H1 (cell line): ENCODE measurements around the gene SUGP1. TPM values are rescaled to one million over a fixed set of nuclear protein-coding genes. Genes with fewer than 3 reads are reported as not detected.

Experiments used
- ASH2L ChIP-seq: fragments of 200-600, 300-600 bp; sonication (generic); IDR thresholded peaks from one replicate; pipeline ENCODE4 v1.7.1; 2017; ENCODE audit warnings: low read length
- BACH1 ChIP-seq: IDR thresholded peaks from 2 replicates; pipeline ENCODE4 v1.6.1; 2012; ENCODE audit warnings: low read length, improper control_type of control experiment
- GABPA ChIP-seq: IDR thresholded peaks from 2 replicates; pipeline ENCODE4 v1.6.1; 2011; ENCODE audit warnings: mild to moderate bottlenecking, low read length, moderate library complexity, borderline replicate concordance; ENCODE audit not compliant: insufficient read depth
- HDAC2 ChIP-seq, 2 experiments: fragments of 300-600 bp in 1 of 2; sonication (generic) in 1 of 2; IDR thresholded peaks; 2 replicates each; pipeline ENCODE4 v1.6.1; 2011 to 2012; ENCODE audit warnings: low read depth in 2 of 2, low read length in 2 of 2, mild to moderate bottlenecking in 2 of 2, moderate library complexity in 2 of 2, borderline replicate concordance in 1 of 2, inconsistent platforms in 1 of 2
- KDM4A ChIP-seq: IDR thresholded peaks from one replicate; pipeline ENCODE4 v1.7.1; 2012; ENCODE audit warnings: low read depth, mild to moderate bottlenecking, moderate library complexity, low read length, inconsistent platforms; ENCODE audit not compliant: severe bottlenecking
- MAFK ChIP-seq: IDR thresholded peaks from 2 replicates; pipeline ENCODE4 v1.6.1; 2012; ENCODE audit warnings: low read depth, mild to moderate bottlenecking, improper control_type of control experiment, low read length
- SP2 ChIP-seq: IDR thresholded peaks from 2 replicates; pipeline ENCODE4 v1.6.1; 2012; ENCODE audit warnings: mild to moderate bottlenecking, low read length, inconsistent platforms
- polyA plus RNA-seq, 7 experiments: library from polyadenylated mRNA; depleted of rRNA in 3 of 7; stranded (reverse) in 5 of 7; unstranded in 2 of 7; fragments of >200 nt in 5 of 7; fragments of 200-250 nt in 2 of 7; gene quantifications; 1 replicate in 5 of 7; 2 replicates in 1 of 7; 4 replicates in 1 of 7; pipeline versions ENCODE4 v1.2.1 to v1.2.3, GENCODE V29; 2011 to 2013; ENCODE audit warnings: missing spikeins in 2 of 7, mixed read lengths in 2 of 7
- total RNA-seq: library from RNA; stranded (reverse); fragmentation: NEBNext Ultra II Directional; extraction: Animal tissue kit (Norgen Biotek cat#: 25700); gene quantifications from 2 replicates; pipeline ENCODE4 v1.2.1, GENCODE V29; 2021
- TF ChIP-seq, protein P1 (sequence below): fragments of 300-600 bp; sonication (generic); IDR thresholded peaks from 2 replicates; pipeline ENCODE4 v1.7.1; 2012; ENCODE audit warnings: low read length, moderate library complexity, mild to moderate bottlenecking, inconsistent platforms; ENCODE audit not compliant: insufficient replicate concordance
- TF ChIP-seq, protein P2 (sequence below): IDR thresholded peaks from 2 replicates; pipeline ENCODE4 v1.6.1; 2012; ENCODE audit warnings: inconsistent platforms
- TF ChIP-seq, protein P3 (sequence below): IDR thresholded peaks from 2 replicates; pipeline ENCODE4 v1.6.1; 2011; ENCODE audit warnings: low read depth, mild to moderate bottlenecking, low read length; ENCODE audit not compliant: insufficient read depth

The SUGP1 gene
- total and polyA plus RNA-seq, 2 of the 8 experiments (the other 6 are each of a cell fraction or from before 2014, with no cell fraction given), result 38.5 to 65.2 TPM

DNA sequence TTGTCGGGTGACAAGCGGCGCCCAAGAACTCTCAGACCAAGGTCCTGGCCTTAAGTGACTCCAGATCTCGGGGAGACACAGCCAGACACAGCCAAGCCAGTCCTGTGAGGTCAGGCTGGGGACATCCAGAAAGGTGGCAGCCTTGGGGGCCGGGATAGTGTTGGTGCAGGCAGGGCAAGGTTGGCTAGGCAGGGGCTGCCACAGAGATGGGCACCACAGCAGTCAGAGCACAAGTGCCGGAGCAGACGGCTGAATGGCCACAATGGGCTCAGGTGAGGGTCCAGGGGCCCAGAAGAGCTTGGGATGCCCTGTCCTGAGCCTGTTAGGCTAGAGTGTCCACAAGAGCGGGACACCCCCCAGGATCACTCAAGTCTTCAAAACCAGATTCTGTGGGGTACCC lies 32.5 kb upstream of the SUGP1 start (continued):
- TF ChIP-seq, protein P1, sequence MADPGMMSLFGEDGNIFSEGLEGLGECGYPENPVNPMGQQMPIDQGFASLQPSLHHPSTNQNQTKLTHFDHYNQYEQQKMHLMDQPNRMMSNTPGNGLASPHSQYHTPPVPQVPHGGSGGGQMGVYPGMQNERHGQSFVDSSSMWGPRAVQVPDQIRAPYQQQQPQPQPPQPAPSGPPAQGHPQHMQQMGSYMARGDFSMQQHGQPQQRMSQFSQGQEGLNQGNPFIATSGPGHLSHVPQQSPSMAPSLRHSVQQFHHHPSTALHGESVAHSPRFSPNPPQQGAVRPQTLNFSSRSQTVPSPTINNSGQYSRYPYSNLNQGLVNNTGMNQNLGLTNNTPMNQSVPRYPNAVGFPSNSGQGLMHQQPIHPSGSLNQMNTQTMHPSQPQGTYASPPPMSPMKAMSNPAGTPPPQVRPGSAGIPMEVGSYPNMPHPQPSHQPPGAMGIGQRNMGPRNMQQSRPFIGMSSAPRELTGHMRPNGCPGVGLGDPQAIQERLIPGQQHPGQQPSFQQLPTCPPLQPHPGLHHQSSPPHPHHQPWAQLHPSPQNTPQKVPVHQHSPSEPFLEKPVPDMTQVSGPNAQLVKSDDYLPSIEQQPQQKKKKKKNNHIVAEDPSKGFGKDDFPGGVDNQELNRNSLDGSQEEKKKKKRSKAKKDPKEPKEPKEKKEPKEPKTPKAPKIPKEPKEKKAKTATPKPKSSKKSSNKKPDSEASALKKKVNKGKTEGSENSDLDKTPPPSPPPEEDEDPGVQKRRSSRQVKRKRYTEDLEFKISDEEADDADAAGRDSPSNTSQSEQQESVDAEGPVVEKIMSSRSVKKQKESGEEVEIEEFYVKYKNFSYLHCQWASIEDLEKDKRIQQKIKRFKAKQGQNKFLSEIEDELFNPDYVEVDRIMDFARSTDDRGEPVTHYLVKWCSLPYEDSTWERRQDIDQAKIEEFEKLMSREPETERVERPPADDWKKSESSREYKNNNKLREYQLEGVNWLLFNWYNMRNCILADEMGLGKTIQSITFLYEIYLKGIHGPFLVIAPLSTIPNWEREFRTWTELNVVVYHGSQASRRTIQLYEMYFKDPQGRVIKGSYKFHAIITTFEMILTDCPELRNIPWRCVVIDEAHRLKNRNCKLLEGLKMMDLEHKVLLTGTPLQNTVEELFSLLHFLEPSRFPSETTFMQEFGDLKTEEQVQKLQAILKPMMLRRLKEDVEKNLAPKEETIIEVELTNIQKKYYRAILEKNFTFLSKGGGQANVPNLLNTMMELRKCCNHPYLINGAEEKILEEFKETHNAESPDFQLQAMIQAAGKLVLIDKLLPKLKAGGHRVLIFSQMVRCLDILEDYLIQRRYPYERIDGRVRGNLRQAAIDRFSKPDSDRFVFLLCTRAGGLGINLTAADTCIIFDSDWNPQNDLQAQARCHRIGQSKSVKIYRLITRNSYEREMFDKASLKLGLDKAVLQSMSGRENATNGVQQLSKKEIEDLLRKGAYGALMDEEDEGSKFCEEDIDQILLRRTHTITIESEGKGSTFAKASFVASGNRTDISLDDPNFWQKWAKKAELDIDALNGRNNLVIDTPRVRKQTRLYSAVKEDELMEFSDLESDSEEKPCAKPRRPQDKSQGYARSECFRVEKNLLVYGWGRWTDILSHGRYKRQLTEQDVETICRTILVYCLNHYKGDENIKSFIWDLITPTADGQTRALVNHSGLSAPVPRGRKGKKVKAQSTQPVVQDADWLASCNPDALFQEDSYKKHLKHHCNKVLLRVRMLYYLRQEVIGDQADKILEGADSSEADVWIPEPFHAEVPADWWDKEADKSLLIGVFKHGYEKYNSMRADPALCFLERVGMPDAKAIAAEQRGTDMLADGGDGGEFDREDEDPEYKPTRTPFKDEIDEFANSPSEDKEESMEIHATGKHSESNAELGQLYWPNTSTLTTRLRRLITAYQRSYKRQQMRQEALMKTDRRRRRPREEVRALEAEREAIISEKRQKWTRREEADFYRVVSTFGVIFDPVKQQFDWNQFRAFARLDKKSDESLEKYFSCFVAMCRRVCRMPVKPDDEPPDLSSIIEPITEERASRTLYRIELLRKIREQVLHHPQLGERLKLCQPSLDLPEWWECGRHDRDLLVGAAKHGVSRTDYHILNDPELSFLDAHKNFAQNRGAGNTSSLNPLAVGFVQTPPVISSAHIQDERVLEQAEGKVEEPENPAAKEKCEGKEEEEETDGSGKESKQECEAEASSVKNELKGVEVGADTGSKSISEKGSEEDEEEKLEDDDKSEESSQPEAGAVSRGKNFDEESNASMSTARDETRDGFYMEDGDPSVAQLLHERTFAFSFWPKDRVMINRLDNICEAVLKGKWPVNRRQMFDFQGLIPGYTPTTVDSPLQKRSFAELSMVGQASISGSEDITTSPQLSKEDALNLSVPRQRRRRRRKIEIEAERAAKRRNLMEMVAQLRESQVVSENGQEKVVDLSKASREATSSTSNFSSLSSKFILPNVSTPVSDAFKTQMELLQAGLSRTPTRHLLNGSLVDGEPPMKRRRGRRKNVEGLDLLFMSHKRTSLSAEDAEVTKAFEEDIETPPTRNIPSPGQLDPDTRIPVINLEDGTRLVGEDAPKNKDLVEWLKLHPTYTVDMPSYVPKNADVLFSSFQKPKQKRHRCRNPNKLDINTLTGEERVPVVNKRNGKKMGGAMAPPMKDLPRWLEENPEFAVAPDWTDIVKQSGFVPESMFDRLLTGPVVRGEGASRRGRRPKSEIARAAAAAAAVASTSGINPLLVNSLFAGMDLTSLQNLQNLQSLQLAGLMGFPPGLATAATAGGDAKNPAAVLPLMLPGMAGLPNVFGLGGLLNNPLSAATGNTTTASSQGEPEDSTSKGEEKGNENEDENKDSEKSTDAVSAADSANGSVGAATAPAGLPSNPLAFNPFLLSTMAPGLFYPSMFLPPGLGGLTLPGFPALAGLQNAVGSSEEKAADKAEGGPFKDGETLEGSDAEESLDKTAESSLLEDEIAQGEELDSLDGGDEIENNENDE, result no peak
- no peak for TF ChIP-seq KDM4A
- no peak for TF ChIP-seq HDAC2 (IDR thresholded peaks at IDR 0.05; ENCODE audit: borderline replicate concordance in 1 of 2, low read depth in 2 of 2, low read length in 2 of 2)
- TF ChIP-seq MAFK, result no peak
- no peak for TF ChIP-seq BACH1
- no peak for TF ChIP-seq ASH2L
- TF ChIP-seq, protein P2, sequence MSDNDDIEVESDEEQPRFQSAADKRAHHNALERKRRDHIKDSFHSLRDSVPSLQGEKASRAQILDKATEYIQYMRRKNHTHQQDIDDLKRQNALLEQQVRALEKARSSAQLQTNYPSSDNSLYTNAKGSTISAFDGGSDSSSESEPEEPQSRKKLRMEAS, result no peak
- TF ChIP-seq, protein P3, sequence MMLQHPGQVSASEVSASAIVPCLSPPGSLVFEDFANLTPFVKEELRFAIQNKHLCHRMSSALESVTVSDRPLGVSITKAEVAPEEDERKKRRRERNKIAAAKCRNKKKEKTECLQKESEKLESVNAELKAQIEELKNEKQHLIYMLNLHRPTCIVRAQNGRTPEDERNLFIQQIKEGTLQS, result no peak
- no peak for TF ChIP-seq GABPA
- TF ChIP-seq SP2, result no peak
